HEK293 (cell line): ENCODE results near the gene FAM120C.

Experiments
- ATF2 ChIP-seq: fragments of 450-650 bp; formaldehyde crosslinking; IDR thresholded peaks from 2 replicates; pipeline ENCODE4 v1.5.1; 2016; ENCODE audit warnings: missing biosample characterization, missing genetic modification characterization, low read depth
- BCL11B ChIP-seq: fragments of 450-650 bp; formaldehyde crosslinking; IDR thresholded peaks from 2 replicates; pipeline ENCODE4 v1.5.1; 2016; ENCODE audit warnings: low read depth, missing biosample characterization, missing genetic modification characterization
- EGR2 ChIP-seq: fragments of 450-650 bp; formaldehyde crosslinking; IDR thresholded peaks from 2 replicates; pipeline ENCODE4 v1.5.1; 2016; ENCODE audit warnings: low read depth, missing biosample characterization, missing genetic modification characterization
- GLI2 ChIP-seq: fragments of 450-650 bp; formaldehyde crosslinking; IDR thresholded peaks from 2 replicates; pipeline ENCODE4; 2017; ENCODE audit warnings: missing biosample characterization, missing genetic modification characterization, low read depth, borderline replicate concordance
- HIC1 ChIP-seq: fragments of 450-650 bp; formaldehyde crosslinking; IDR thresholded peaks from 2 replicates; pipeline ENCODE4 v1.5.1; 2016; ENCODE audit warnings: missing biosample characterization, missing genetic modification characterization
- HOXC10 ChIP-seq: sonication (generic); formaldehyde crosslinking; IDR thresholded peaks from 2 replicates; pipeline ENCODE4 v1.8.1; 2023; ENCODE audit warnings: mild to moderate bottlenecking, missing genetic modification reagents
- IKZF3 ChIP-seq: fragments of 450-650 bp; IDR thresholded peaks from 2 replicates; pipeline ENCODE4 v1.5.0; 2018; ENCODE audit warnings: missing biosample characterization, mild to moderate bottlenecking, missing genetic modification characterization, moderate library complexity
- MZF1 ChIP-seq: fragments of 450-650 bp; formaldehyde crosslinking; IDR thresholded peaks from 2 replicates; pipeline ENCODE4 v1.5.1; 2017; ENCODE audit warnings: missing biosample characterization, missing genetic modification characterization, borderline replicate concordance
- PRDM10 ChIP-seq: fragments of 450-650 bp; formaldehyde crosslinking; IDR thresholded peaks from 2 replicates; pipeline ENCODE4 v1.5.1; 2016; ENCODE audit warnings: missing biosample characterization, missing genetic modification characterization
- TCF7L2 ChIP-seq: IDR thresholded peaks from 2 replicates; pipeline ENCODE4 v1.6.1; 2011; ENCODE audit warnings: low read depth, mild to moderate bottlenecking, inconsistent platforms, low read length, moderate library complexity, borderline replicate concordance
- TRIM28 ChIP-seq: IDR thresholded peaks from 2 replicates; pipeline ENCODE4 v1.6.1; 2011; ENCODE audit warnings: low read length, control low read depth, borderline replicate concordance
- ZBTB17 ChIP-seq: fragments of 450-650 bp; formaldehyde crosslinking; IDR thresholded peaks from 2 replicates; pipeline ENCODE4 v1.5.1; 2016; ENCODE audit warnings: missing biosample characterization, missing genetic modification characterization
- ZBTB8A ChIP-seq: fragments of 450-650 bp; formaldehyde crosslinking; IDR thresholded peaks from 2 replicates; pipeline ENCODE4 v1.5.1; 2016; ENCODE audit warnings: missing biosample characterization, missing genetic modification characterization
- ZEB2 ChIP-seq: fragments of 450-650 bp; formaldehyde crosslinking; IDR thresholded peaks from 2 replicates; pipeline ENCODE4 v1.5.1; 2016; ENCODE audit warnings: missing biosample characterization, missing genetic modification characterization
- ZNF16 ChIP-seq: fragments of 450-650 bp; formaldehyde crosslinking; IDR thresholded peaks from 2 replicates; pipeline ENCODE4 v1.5.1; 2016; ENCODE audit warnings: low read depth, missing biosample characterization, missing genetic modification characterization
- ZNF2 ChIP-seq: fragments of 450-650 bp; formaldehyde crosslinking; IDR thresholded peaks from 2 replicates; pipeline ENCODE4 v1.5.1; 2016; ENCODE audit warnings: missing biosample characterization, missing genetic modification characterization
- ZNF202 ChIP-seq: fragments of 450-650 bp; formaldehyde crosslinking; IDR thresholded peaks from 2 replicates; pipeline ENCODE4 v1.5.1; 2016; ENCODE audit warnings: missing biosample characterization, missing genetic modification characterization, borderline replicate concordance
- ZNF266 ChIP-seq: fragments of 450-650 bp; formaldehyde crosslinking; IDR thresholded peaks from 2 replicates; pipeline ENCODE4 v1.5.1; 2016; ENCODE audit warnings: missing biosample characterization, missing genetic modification characterization, low read depth
- ZNF280C ChIP-seq: fragments of 450-650 bp; formaldehyde crosslinking; IDR thresholded peaks from 2 replicates; pipeline ENCODE4 v1.5.1; 2016; ENCODE audit warnings: missing biosample characterization, missing genetic modification characterization
- ZNF280D ChIP-seq: fragments of 450-650 bp; formaldehyde crosslinking; IDR thresholded peaks from 2 replicates; pipeline ENCODE4 v1.5.1; 2016; ENCODE audit warnings: missing biosample characterization, missing genetic modification characterization
- ZNF514 ChIP-seq: fragments of 450-650 bp; formaldehyde crosslinking; IDR thresholded peaks from 2 replicates; pipeline ENCODE4 v1.5.1; 2016; ENCODE audit warnings: missing biosample characterization, missing genetic modification characterization
- ZNF530 ChIP-seq: fragments of 450-650 bp; formaldehyde crosslinking; IDR thresholded peaks from 2 replicates; pipeline ENCODE4 v1.5.1; 2016; ENCODE audit warnings: low read depth, missing biosample characterization, missing genetic modification characterization
- ZNF558 ChIP-seq: fragments of 450-650 bp; formaldehyde crosslinking; IDR thresholded peaks from 2 replicates; pipeline ENCODE4 v1.5.1; 2016; ENCODE audit warnings: missing biosample characterization, missing genetic modification characterization
- ZNF571 ChIP-seq: fragments of 450-650 bp; formaldehyde crosslinking; IDR thresholded peaks from 2 replicates; pipeline ENCODE4 v1.5.0; 2017; ENCODE audit warnings: missing biosample characterization, missing genetic modification characterization
- ZNF670 ChIP-seq: fragments of 450-650 bp; formaldehyde crosslinking; IDR thresholded peaks from 2 replicates; pipeline ENCODE4 v1.5.1; 2016; ENCODE audit warnings: missing biosample characterization, missing genetic modification characterization, low read depth
- ZNF785 ChIP-seq: fragments of 450-650 bp; formaldehyde crosslinking; IDR thresholded peaks from 2 replicates; pipeline ENCODE4 v1.5.1; 2016; ENCODE audit warnings: missing biosample characterization, missing genetic modification characterization
- ZSCAN16 ChIP-seq: fragments of 450-650 bp; formaldehyde crosslinking; IDR thresholded peaks from 2 replicates; pipeline ENCODE4 v1.5.1; 2016; ENCODE audit warnings: missing biosample characterization, missing genetic modification characterization
- ZSCAN30 ChIP-seq: fragments of 450-650 bp; IDR thresholded peaks from 2 replicates; pipeline ENCODE4 v1.5.1; 2018; ENCODE audit warnings: missing biosample characterization, mild to moderate bottlenecking, missing genetic modification characterization, moderate library complexity

The FAM120C gene

GRCh38 chrX:54044126-54044876 is 138.8 kb downstream of the FAM120C start, which contains the start of gene PHF8 (continued):
- TF ChIP-seq ZNF785 (tag by site-specific recombination): 0 out of 2 replicates have a peak, but pooled peaks have one; percentile 19
- TF ChIP-seq ZNF558 (tag by site-specific recombination): no peak
- TF ChIP-seq ZBTB17 (tag by site-specific recombination): peak; percentile 80
- TF ChIP-seq ZNF266 (tag by site-specific recombination): no peak
- TF ChIP-seq ZNF16 (tag by site-specific recombination): no peak
- no peak for TF ChIP-seq HIC1
- no peak for TF ChIP-seq TCF7L2
- no peak for TF ChIP-seq ZNF670
- TF ChIP-seq GLI2 (tag by site-specific recombination): no peak
- peak; percentile 99 for TF ChIP-seq ATF2 (tag by site-specific recombination)
- TF ChIP-seq IKZF3 (tag by site-specific recombination): no peak; the same call in none of the 2 replicates
- peak; percentile 93 for TF ChIP-seq ZSCAN30
- TF ChIP-seq ZNF514 (tag by site-specific recombination): no peak
- no peak for TF ChIP-seq ZNF571
- TF ChIP-seq PRDM10: peak; percentile 88
- peak; percentile 98 for TF ChIP-seq ZNF2
- TF ChIP-seq ZNF280C (tag by site-specific recombination): no peak
- peak; percentile 92 for TF ChIP-seq ZEB2 (tag by site-specific recombination)
- no peak for TF ChIP-seq EGR2 (tag by site-specific recombination)
- 0 out of 2 replicates have a peak, but pooled peaks have one; percentile 41 for TF ChIP-seq ZSCAN16 (tag by site-specific recombination)
- no peak for TF ChIP-seq ZNF530
- TF ChIP-seq ZNF202 (tag by site-specific recombination): no peak
- TF ChIP-seq ZBTB8A: no peak; the same call in none of the 2 replicates
- TF ChIP-seq TRIM28: no peak
- no peak for TF ChIP-seq BCL11B (tag by site-specific recombination)
- no peak; the same call in 1 of the 2 replicates for TF ChIP-seq MZF1
- TF ChIP-seq ZNF280D (tag by site-specific recombination): peak; percentile 90
- TF ChIP-seq HOXC10 (CRISPR knock-in tag): no peak
